CD4-positive, alpha-beta T cell treated with Interleukin-17A for 4 hours (primary cell): ENCODE measurements around the gene CEMP1.

Experiments used
- DNase-seq: peaks from one replicate; pipeline ENCODE4 v3.0.0-alpha.2; 2020; ENCODE audit warnings: mixed read lengths

Gene CEMP1

GRCh38 chr16:2483939-2484897 is 47.0 kb downstream of the CEMP1 start:
- DNase-seq = no peak

DNA sequence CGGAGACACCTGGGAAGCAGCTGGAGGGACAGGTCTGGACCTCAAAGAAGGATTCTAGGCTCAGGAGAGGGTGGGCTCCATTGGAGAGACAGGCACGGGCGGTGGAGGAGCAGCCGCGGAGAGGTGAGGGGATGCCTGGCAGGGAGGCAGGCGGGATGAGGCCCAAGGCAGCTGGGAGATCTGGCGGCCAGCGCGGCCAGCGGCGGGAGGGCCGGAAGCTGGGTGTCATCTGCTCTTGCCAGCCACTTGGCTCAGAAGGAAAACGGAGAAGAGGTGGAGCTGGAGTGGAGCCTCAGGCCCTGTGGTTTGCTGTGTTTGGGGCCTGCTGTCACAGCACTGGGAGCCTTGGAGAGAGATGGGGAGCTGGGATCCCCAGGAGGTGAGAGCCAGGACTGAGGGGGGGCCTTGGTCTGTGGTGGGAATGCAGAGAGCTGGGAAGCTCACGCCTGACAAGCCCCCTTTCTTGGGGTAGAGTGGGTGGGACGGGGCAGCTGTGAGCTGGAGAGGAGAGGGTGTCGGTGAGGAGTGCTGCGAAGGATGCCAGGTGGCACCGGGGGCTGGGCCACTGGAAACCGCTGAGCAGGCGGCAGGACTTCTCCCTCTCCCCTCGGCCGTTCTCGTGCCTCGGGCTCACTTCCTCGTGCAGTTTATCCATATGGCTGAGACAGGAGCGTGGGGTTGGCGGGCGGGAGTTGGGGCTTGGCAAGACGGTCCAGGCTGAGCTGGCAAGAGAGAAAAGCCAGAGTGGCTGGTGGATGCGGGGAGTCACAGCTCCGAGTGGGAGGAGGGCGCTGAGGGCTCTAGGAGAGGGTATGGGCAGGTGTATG is 48.3 kb downstream of the CEMP1 start:
- DNase-seq = no peak

DNA sequence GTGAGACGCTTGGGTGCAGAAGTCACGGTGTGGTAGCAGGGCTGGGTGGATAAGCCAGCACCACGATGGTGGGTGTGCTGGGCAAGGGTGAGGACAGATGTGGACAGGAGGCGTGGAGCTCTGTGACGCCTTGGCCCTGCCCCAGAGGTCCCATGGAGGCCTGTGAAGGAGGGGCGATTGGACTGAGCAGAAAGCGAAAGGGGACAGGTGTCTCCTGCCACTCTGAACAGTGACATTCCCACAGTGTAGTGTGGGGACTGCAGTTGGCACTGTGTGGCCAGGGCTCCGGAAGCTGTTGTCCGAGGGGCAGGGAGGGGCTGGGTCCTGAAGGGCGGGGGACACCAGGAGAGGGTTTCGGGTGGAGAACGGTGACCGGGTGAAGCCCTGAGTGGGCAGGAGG is 49.0 kb downstream of the CEMP1 start:
- no peak for DNase-seq

DNA sequence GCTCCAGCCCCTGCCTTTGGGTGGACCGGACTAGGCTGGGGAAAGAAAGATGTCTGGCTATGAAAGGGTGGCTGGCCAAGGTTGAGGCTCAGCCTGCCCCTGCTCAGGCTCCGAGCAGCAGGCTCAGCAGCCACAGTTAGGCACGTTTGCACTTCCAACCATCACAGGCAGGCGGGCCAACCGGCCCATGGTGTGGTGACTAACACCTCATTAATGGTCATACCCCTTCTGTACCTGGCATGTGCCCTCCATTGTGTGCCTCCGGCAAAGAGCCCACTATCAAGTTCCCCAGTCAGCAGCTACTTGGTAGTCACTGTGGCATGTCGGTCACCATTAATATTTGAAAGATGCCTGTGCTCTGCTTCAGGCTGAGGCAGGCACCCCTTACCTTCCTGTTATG is 49.5 kb downstream of the CEMP1 start:
- DNase-seq = no peak

GRCh38 chr16:2480948-2481347 is 50.3 kb downstream of the CEMP1 start:
- no peak for DNase-seq
